HL-60 (cell line): Measurements from ENCODE around the gene ADPRHL1.

ENCODE experiments used
- CTCF ChIP-seq: IDR thresholded peaks from one replicate; pipeline ENCODE4 v1.5.1; 2011; ENCODE audit warnings: low read length, control low read depth, inconsistent platforms; ENCODE audit not compliant: insufficient read depth
- GABPA ChIP-seq: IDR thresholded peaks from 2 replicates; pipeline ENCODE4 v1.6.1; 2012; ENCODE audit warnings: low read depth
- POLR2AphosphoS5 ChIP-seq: IDR thresholded peaks from 2 replicates; pipeline ENCODE4 v1.6.1; 2012; ENCODE audit warnings: low read depth
- REST ChIP-seq: IDR thresholded peaks from 2 replicates; pipeline ENCODE4 v1.6.1; 2012; ENCODE audit warnings: low read depth; ENCODE audit not compliant: insufficient replicate concordance
- SPI1 ChIP-seq: IDR thresholded peaks from 2 replicates; pipeline ENCODE4 v1.6.1; 2012; ENCODE audit warnings: low read depth, mild to moderate bottlenecking, borderline replicate concordance

DNA sequence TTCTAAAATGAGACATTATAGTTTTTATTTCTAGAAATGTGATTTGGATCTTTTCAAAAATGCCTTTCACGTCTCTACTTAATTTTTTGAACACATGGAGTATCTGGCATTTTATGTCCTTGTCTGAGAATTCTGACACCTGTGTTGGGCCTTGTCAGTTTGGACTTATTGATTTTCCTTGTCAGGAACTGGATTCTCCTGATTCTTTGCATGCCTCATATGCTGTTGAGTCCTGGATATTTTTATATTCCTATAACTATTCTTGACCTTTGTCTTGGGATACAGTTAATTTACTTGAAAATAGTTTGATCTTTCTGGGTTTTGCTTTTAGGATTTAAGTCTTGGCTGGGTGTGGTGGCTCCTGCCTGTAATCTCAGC, 10.3 kb downstream of the ADPRHL1 start:
- TF ChIP-seq CTCF (no peak), POLR2AphosphoS5 (no peak), REST (no peak), GABPA (no peak), SPI1 (no peak)
